Tibial nerve (tissue), 4 donors: Measurements from ENCODE around the gene APOLD1. TPM values are rescaled to one million over a fixed set of nuclear protein-coding genes. Genes with fewer than 3 reads are reported as not detected.
"Not testable (repeated sequence)": the region's sequence is repeated elsewhere in the genome, so short reads cannot be mapped to it uniquely, and the experiment has no call there.

Experiments used
- DNase-seq, 2 donors: peaks; one replicate each; pipeline ENCODE4 v3.0.0-alpha.2; 2019; ENCODE audit warnings: low spot score in 2 of 2
- H3K27ac ChIP-seq, 4 donors: fragments of 200-600 bp; sonication (generic) in 3 of 4; one replicate each; pipeline ENCODE4 v1.5.1; 2017 to 2019; ENCODE audit warnings: mild to moderate bottlenecking in 1 of 4
- H3K27me3 ChIP-seq, 2 donors: fragments of 200-600 bp; sonication (generic) in 1 of 2; one replicate each; pipeline versions ENCODE4 v1.5.1 to v1.6.0; 2017 to 2019
- H3K36me3 ChIP-seq, 3 donors: fragments of 200-600 bp; sonication (generic); one replicate each; pipeline ENCODE4 v1.5.1; 2018 to 2019
- H3K4me1 ChIP-seq, 4 donors: fragments of 200-600 bp; sonication (generic) in 3 of 4; one replicate each; pipeline ENCODE4 v1.5.1; 2017 to 2019
- H3K4me3 ChIP-seq, 4 donors: fragments of 200-600 bp; sonication (generic) in 3 of 4; one replicate each; pipeline ENCODE4 v1.5.1; 2017 to 2019; ENCODE audit warnings: mild to moderate bottlenecking in 1 of 4, moderate library complexity in 1 of 4
- H3K9me3 ChIP-seq, 4 donors: fragments of 200-600 bp; sonication (generic) in 3 of 4; one replicate each; pipeline ENCODE4 v1.5.1; 2017 to 2019
- EP300 ChIP-seq, 2 donors: sonication (generic); formaldehyde crosslinking; IDR thresholded peaks; one replicate each; pipeline ENCODE4 v1.6.1; 2017; ENCODE audit warnings: antibody characterized with exemption in 2 of 2, mild to moderate bottlenecking in 1 of 2
- POLR2A ChIP-seq, 2 donors: fragments of 450-650 bp; IDR thresholded peaks; one replicate each; pipeline ENCODE4 v1.6.1; 2017; ENCODE audit warnings: antibody characterized with exemption in 2 of 2, mild to moderate bottlenecking in 2 of 2, moderate library complexity in 2 of 2
- WGBS, 2 donors: methylation state at CpG; one replicate each; pipeline ENCODE4 v1.1.5; 2018; 5-methylcytosine and 5-hydroxymethylcytosine counted together
- small RNA-seq: library from RNA; depleted of rRNA; stranded (forward); fragments of <200 nt; gene quantifications from one replicate; pipeline ENCODE3, GENCODE V24; 2016
- total RNA-seq, 4 donors: library from RNA; depleted of rRNA; stranded (reverse); fragments of >200 nt; gene quantifications; one replicate each; pipeline ENCODE4 v1.1.0, GENCODE V29; 2016
- TF ChIP-seq, protein P1 (sequence below), 5 experiments: fragments of 200-600 bp in 3 of 5; fragments of 450-650 bp in 2 of 5; sonication (generic) in 3 of 5; IDR thresholded peaks; one replicate each; pipeline ENCODE4 v1.5.1; 2016 to 2019; ENCODE audit warnings: antibody characterized with exemption in 5 of 5, mild to moderate bottlenecking in 3 of 5, moderate library complexity in 2 of 5

APOLD1 gene
- total RNA-seq, 4 donors from 2014 or later = 43.7 to 138 (median 83.9) TPM

- Histone ChIP-seq H3K4me3 (no peak overlapping the region), H3K9me3 (no peaks in the 10 kb centered on the region), H3K27ac (no peak overlapping the region), H3K36me3 (peaks cover 0 to 30% (median 0%) of the 10 kb centered on the region in 3 donors), H3K4me1 (no peaks in the 10 kb centered on the region), H3K27me3 (no peaks in the 10 kb centered on the region)
- 92 to 93% methylated on average over 3 of the region's 3 CpGs for WGBS, 2 donors
- no peak for DNase-seq
- TF ChIP-seq, protein P1, sequence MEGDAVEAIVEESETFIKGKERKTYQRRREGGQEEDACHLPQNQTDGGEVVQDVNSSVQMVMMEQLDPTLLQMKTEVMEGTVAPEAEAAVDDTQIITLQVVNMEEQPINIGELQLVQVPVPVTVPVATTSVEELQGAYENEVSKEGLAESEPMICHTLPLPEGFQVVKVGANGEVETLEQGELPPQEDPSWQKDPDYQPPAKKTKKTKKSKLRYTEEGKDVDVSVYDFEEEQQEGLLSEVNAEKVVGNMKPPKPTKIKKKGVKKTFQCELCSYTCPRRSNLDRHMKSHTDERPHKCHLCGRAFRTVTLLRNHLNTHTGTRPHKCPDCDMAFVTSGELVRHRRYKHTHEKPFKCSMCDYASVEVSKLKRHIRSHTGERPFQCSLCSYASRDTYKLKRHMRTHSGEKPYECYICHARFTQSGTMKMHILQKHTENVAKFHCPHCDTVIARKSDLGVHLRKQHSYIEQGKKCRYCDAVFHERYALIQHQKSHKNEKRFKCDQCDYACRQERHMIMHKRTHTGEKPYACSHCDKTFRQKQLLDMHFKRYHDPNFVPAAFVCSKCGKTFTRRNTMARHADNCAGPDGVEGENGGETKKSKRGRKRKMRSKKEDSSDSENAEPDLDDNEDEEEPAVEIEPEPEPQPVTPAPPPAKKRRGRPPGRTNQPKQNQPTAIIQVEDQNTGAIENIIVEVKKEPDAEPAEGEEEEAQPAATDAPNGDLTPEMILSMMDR (IDR thresholded peaks at IDR 0.05) = no peak
- no peak for TF ChIP-seq POLR2A (IDR thresholded peaks at IDR 0.05)
- no peak for TF ChIP-seq EP300 (IDR thresholded peaks at IDR 0.05)
Measured at GRCh38 chr12:12837813-12838153, 52.3 kb downstream of the APOLD1 start.

- Histone ChIP-seq H3K9me3 (no peaks in the 10 kb centered on the region), H3K4me3 (no peak overlapping the region), H3K4me1 (no peaks in the 10 kb centered on the region), H3K36me3 (peaks cover 0 to 18% (median 0%) of the 10 kb centered on the region in 3 donors), H3K27me3 (no peaks in the 10 kb centered on the region), H3K27ac (no peak overlapping the region)
- DNase-seq = no peak
- TF ChIP-seq, protein P1 (IDR thresholded peaks at IDR 0.05) = no peak
- TF ChIP-seq EP300 (IDR thresholded peaks at IDR 0.05) (no peak), POLR2A (IDR thresholded peaks at IDR 0.05) (no peak)
- WGBS, 2 donors = 71 to 74% methylated on average over 1 of the region's 1 CpG
Measured at GRCh38 chr12:12839003-12839395, 53.5 kb downstream of the APOLD1 start.

DNA sequence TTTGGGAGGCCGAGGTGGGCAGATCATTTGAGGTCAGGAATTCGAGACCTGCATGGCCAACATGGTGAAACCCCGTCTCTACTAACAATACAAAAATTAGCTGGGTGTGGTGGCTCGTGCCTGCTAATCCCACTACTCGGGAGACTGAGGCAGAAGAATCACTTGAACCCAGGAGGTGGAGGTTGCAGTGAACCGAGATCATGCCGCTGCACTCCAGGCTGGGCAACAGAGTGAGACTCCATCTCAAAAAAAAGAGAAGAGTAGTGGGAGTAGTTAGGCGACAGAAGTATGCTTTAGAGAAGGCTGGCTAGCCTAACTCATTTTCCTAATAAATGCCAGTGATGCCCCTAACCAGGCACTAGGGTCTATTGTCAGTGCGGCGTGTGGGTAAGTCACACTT, 54.0 kb downstream of the APOLD1 start:
- not testable (repeated sequence) for H3K9me3 ChIP-seq, H3K27me3 ChIP-seq, DNase-seq, H3K27ac ChIP-seq, H3K4me1 ChIP-seq, H3K4me3 ChIP-seq
- peaks cover 0 to 13% (median 0%) of the 10 kb centered on the region in 3 donors for H3K36me3 ChIP-seq
- WGBS, 2 donors = 80 to 82% methylated on average over 10 of the region's 10 CpGs

DNA sequence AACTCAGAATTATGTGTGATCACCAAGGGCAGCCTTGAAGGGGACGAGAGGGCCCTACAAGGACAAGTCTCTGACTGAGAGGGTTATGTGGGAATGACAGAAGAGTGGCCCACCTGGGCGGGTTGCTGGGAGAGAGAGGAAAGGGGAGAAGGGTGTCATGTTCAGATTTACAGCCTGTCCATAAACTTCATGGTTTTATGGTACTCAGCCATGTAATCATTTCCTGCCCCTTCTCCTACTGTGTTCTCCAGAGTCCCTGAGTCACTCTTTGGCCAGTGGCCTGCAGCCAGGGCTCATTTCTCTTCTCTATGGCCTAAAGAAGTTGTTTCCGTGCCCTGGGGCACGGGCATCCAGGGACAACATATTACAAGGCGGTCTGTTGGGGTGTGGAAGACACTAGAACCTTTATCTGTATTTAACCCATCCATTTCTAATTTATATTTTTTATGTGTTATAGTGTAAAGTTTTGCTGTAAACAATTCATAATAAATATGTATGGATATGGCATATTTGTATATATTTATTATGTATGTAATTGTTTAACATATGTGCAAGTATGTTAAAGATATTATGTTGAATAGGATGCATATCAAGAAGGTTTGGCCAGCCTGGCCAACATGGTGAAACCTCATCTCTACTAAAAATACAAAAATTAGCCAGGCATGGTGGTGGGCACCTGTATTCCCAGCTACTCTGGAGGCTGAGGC, 54.6 kb downstream of the APOLD1 start:
- 49 to 57% methylated on average over 5 of the region's 5 CpGs for WGBS, 2 donors
- no peak for DNase-seq
- Histone ChIP-seq H3K27me3 (no peaks in the 10 kb centered on the region), H3K27ac (no peak overlapping the region), H3K4me3 (no peak overlapping the region), H3K4me1 (no peaks in the 10 kb centered on the region), H3K36me3 (peaks cover 0 to 7% (median 0%) of the 10 kb centered on the region in 3 donors), H3K9me3 (no peaks in the 10 kb centered on the region)
- TF ChIP-seq EP300 (IDR thresholded peaks at IDR 0.05) (no peak), POLR2A (IDR thresholded peaks at IDR 0.05) (no peak)
- TF ChIP-seq, protein P1 (IDR thresholded peaks at IDR 0.05) = no peak

- no peak overlapping the region for H3K27ac ChIP-seq
- TF ChIP-seq, protein P1 (IDR thresholded peaks at IDR 0.05) = no peak
- TF ChIP-seq EP300 (IDR thresholded peaks at IDR 0.05) (no peak), POLR2A (IDR thresholded peaks at IDR 0.05) (no peak)
- H3K4me1 ChIP-seq = no peaks in the 10 kb centered on the region
- no peaks in the 10 kb centered on the region for H3K9me3 ChIP-seq
- peaks cover 0 to 5% (median 0%) of the 10 kb centered on the region in 3 donors for H3K36me3 ChIP-seq
- WGBS, 2 donors = 85 to 86% methylated on average over 5 of the region's 5 CpGs
- no peak for DNase-seq
- H3K27me3 ChIP-seq = no peaks in the 10 kb centered on the region
- no peak overlapping the region for H3K4me3 ChIP-seq
Measured at GRCh38 chr12:12840580-12840899, 55.1 kb downstream of the APOLD1 start.

Small RNA genes lying within 50 kb of the gene (small RNA-seq; reads per million reads assigned to genes)
- gene AC007215.1 = not detected
- not detected for gene MIR613

Other genes starting within 250 kb of the APOLD1 start
- 10 to 100 TPM; 16.2 to 23.2 (median 19.1) TPM for gene DUSP16, start 222.8 kb upstream of the APOLD1 start, total RNA-seq
- 10 to 100 TPM; 39.9 to 74.7 (median 52.9) TPM for gene CREBL2, start 173.8 kb upstream of the APOLD1 start, total RNA-seq
- 1 to 10 TPM in 1 of 4 donors, not detected in 3; 1.3 TPM for gene GPR19, start 89.5 kb upstream of the APOLD1 start, total RNA-seq
- 100 to 1,000 TPM in 3 of 4 donors, 10 to 100 TPM in 1; 77.4 to 142 (median 114) TPM for gene CDKN1B, start 68.3 kb upstream of the APOLD1 start, total RNA-seq
- gene DDX47, start 27.7 kb downstream of the APOLD1 start, total RNA-seq = 10 to 100 TPM; 39.4 to 50.0 (median 47.8) TPM
- 10 to 100 TPM in 1 of 4 donors, 1 to 10 TPM in 3; 2.1 to 12.3 (median 4.3) TPM for gene GPRC5A, start 105.9 kb downstream of the APOLD1 start, total RNA-seq
- not detected for gene GPRC5D, start 166.5 kb downstream of the APOLD1 start, total RNA-seq
- gene HEBP1, start 214.6 kb downstream of the APOLD1 start, total RNA-seq = 10 to 100 TPM; 42.7 to 61.0 (median 51.7) TPM